ENCODE measurements around the gene STAT6.
"Not testable (repeated sequence)": the region's sequence is repeated elsewhere in the genome, so short reads cannot be mapped to it uniquely, and the experiment has no call there.

STAT6 gene

GRCh38 chr12:57126561-57126960, 15.4 kb upstream of the STAT6 start:
- DNase-seq (ENCODE audit: low read depth in 2 of 2), result no peak

GRCh38 chr12:57126061-57126460, 14.9 kb upstream of the STAT6 start:
- no peak for DNase-seq (ENCODE audit: low read depth in 2 of 2)

DNA sequence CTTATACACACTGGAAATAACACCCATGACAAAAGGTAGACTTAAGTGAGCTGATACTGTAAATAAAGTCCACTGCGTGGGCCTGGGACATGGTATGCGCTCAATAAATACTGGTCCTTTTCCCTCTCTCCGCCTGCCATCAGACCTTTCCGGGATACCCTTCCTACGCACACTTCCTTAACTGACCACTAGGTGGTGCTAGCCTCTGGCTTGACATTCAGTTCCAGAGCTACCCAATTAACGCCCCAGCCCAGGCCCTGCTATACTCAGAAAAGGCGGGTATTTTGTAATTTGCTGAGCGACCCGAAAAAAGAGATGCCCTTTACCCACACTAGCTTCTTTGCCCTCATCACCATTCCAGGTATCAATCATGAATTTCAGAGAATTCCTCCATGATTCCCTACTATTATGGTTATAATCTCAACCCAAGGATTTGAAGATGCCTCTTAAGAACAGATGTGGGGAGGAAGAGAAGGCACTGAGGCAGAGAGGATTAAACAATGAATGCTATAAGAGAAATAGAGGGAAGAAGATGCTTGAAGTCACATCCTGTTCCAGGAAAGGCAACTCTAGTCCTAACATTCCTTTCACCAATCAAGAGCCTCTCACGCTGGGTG, 13.2 kb upstream of the STAT6 start:
- no peak for DNase-seq (ENCODE audit: low read depth in 2 of 2)

DNA sequence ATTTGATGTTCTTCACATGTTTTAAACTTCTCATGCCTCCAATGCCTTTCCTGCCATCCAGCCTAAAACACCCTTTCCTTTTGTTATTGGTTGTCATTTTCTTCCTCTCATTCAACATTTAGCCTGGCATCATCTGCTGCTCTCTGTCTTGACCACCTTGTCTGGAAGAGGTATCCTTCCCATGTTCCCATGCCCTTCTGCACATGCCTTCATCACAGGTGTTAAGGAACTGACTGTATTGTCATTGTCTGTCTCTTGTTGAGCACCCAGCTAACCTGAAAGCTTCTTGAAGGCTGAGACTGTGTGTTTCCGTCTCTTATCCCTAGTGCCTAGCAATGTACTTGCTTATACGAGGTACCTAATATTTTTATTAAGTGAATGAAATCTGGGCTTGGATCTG, 12.7 kb upstream of the STAT6 start:
- no peak for DNase-seq (ENCODE audit: low read depth in 2 of 2)

DNA sequence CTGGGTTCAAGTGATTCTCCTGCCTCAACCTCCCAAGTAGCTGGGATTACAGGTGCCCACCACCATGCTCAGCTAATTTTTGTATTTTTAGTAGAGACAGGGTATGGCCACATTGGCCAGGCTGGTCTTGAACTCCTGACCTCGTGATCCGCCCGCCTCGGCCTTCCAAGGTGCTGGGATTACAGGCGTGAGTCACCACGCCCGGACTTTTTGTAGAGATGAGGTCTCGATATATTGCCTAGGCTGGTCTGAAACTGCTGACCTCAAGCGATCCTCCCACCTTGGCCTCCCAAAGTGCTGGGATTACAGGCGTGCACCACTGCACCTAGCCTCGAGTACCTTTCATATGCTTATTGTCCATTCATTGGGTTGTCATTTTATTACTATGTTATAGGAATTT, 9.6 kb upstream of the STAT6 start:
- DNase-seq (ENCODE audit: low read depth in 2 of 2), result not testable (repeated sequence)

DNA sequence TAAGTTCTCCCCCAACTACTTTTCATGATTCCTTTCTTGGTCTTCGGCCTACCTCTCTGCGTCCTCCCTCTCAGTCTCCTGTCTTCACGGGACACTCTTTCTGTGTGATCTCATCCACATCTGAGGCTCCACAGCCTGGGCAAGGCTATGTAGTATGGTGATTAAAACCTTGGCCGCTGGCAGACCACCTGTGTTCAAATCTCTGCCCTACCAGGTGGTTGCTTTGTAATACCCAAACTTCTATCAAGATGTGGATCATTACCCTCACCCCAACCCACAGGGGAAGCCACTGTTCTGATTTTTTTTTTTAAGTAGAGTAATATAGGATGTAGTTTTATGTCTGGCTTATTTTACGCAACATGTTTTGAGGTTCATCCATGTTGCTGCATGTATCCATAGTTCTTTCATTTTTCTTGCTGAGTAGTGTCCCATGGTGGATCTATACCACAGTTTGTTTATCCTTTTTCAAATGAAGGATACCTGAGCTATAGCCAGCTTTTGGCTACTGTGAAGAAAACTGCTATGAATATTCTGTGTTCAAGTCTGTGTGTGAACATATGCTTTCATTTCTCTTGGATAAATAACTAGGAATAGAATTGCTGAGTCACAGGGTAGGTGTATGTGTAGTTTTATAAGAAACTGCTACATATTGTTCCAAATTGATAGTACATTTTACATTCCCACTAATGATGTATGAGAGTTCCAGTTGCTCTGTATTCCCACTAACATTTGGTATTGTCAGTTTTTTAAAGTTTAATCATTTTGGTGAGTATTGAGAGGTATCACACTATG, 8.3 kb upstream of the STAT6 start:
- no peak for DNase-seq (ENCODE audit: low read depth in 2 of 2)

DNA sequence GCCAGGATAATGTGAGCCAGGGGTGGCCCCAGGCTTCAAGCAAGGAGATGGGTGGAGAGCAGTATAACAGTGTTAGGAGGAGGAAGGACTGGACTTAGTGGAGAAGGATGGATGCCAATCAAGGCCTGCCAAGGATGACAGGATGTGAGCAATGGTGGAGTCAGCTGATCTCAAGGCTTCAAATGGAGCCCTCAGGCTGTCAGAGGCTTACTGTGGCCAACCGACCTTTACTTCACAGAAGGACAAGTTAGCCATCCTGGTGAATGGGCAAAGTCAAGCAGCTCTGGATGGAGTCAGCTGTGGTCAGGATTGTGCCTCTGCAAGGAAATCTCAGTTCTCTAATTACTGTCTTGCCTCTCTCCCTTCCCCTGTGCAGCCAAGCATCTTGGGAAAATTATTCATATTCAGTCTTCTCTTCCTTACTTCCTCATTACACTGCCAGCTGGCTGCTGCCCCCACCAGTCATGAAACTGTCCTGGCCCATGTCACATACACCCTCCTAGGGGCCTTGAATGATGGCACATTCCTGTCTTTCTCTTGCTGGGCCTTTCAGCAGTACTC, 7.6 kb upstream of the STAT6 start:
- DNase-seq (ENCODE audit: low read depth in 2 of 2), result no peak

- no peak for DNase-seq (ENCODE audit: low read depth in 2 of 2)
Measured at GRCh38 chr12:57116580-57117281, 5.6 kb upstream of the STAT6 start.

DNA sequence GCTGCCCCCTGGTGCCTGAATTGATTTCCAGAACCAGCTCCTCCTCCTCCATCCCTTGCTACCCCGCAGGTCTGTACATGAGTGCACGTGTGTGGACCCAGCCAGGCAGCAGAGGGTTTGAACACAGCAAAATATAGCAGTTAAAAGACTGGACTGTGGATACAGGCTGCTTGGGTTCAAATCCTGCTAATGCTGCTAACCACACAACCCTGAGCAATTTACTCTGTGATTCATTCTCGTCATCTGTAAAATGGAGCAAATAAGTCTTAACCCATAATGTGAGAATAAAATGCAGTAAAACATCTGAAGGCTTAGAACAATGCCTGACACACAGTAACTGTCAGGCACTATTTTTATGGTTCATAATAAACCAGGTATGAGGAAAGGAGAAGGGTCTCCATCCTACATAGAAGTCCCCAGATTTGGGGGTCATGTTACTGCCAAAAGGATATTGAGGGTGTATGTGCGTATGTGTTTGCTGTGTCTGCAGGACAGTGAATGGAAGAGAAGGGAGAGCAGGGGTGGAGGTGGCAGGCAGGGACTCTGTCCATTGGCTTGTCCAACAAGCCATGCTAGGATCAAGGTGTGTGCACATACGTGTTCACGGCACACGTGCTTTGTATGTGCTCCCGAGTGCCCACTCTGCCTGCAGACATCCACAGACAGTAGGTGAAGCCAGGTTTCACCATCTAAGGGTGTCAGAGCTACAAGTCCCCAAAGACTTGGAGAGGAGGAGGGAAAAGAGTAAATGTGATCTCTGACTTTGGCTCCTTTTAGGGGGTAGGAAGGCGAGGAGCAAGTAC, 1.5 kb upstream of the STAT6 start:
- no peak for DNase-seq (ENCODE audit: low read depth in 2 of 2)

- DNase-seq (ENCODE audit: low read depth in 2 of 2), result no peak
Measured at GRCh38 chr12:57110104-57111030, 795 bp downstream of the STAT6 start.

GRCh38 chr12:57109207-57110103, 1.7 kb downstream of the STAT6 start:
- DNase-seq (ENCODE audit: low read depth in 2 of 2), result no peak

DNA sequence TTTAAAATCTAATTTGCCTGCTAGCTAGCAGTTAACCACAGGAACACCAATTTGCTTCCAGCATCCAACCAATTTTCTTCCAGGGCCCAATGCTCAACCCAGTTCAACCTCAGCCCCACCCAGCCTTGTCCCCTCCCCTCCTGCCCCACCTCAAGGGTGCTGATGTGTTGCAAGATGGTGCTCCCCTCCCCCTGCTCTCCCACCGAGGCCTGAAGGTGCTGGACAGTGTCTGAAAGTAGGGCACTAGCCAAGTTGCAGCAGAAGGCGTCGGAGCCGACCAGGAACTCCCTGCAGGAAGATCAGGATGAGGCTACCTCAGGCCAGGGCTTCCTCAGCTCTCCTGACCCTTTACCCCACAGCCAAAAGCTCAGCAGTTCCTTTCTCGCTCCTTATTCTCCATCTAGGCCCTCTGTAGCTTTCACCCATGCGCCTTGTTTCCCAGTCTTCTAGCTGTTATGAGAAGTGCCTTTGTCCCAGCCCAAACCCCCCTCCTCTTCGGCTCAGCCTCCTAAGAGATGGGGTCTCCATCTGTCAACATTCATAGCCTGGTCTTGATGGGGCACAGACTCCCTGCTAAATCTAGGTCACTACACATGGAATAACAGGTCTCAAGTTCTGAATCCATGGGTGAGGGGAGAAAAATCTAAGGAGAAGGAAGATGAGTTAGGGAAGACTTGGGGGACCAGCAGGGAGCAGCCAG, 3.6 kb downstream of the STAT6 start:
- DNase-seq (ENCODE audit: low read depth in 2 of 2), result no peak

GRCh38 chr12:57106021-57106708, 5.0 kb downstream of the STAT6 start:
- DNase-seq (ENCODE audit: low read depth in 2 of 2), result no peak

GRCh38 chr12:57105011-57105753, 6.0 kb downstream of the STAT6 start:
- no peak for DNase-seq (ENCODE audit: low read depth in 2 of 2)

GRCh38 chr12:57104292-57104910, 6.8 kb downstream of the STAT6 start:
- DNase-seq (ENCODE audit: low read depth in 2 of 2), result no peak

DNA sequence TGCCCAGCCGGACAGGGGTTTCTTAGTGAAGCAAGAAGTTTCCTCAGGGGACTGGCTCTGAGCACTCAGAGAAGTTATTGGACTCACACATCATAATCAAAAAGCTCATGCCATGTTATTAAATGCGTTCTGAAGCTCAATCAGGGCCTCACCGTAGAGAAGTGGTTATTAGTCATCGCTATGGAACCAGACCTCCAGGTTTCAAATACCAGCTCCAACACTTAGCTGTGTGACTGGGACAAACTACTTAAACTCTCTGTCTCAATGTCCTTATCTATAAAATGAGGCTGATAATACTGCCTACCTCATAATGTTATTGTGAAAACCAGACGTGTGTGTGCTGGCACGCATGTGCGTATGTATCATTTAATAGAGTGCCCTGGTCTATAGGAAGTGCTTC, 7.3 kb downstream of the STAT6 start:
- DNase-seq (ENCODE audit: low read depth in 2 of 2), result no peak
